GM06990 (cell line): ENCODE measurements around the gene MAD2L1BP.

Source experiments
- DNase-seq: peaks from one replicate; pipeline ENCODE4 v3.0.0-alpha.2; 2011; ENCODE audit not compliant: insufficient read length; ENCODE audit errors: extremely low read depth
- H3K27me3 ChIP-seq: replicated peaks from 2 replicates; pipeline ENCODE4 v1.6.0; 2011; ENCODE audit warnings: low read length; ENCODE audit not compliant: control insufficient read depth, insufficient read depth
- H3K36me3 ChIP-seq: 2 replicates; pipeline ENCODE4 v1.5.1; 2011; ENCODE audit warnings: low read length; ENCODE audit not compliant: control insufficient read depth, insufficient read depth
- H3K4me3 ChIP-seq: replicated peaks from 2 replicates; pipeline ENCODE4 v1.5.1; 2011; ENCODE audit warnings: low read depth, mild to moderate bottlenecking, control low read depth, low read length
- CTCF ChIP-seq: IDR thresholded peaks from 2 replicates; pipeline ENCODE4 v1.5.1; 2011; ENCODE audit warnings: low read length, control low read depth, mild to moderate bottlenecking, inconsistent platforms; ENCODE audit not compliant: insufficient read depth, poor library complexity, severe bottlenecking

The MAD2L1BP gene

GRCh38 chr6:43682724-43683429 is 47.2 kb downstream of the MAD2L1BP start:
- DNase-seq, result no peak
- no peak for TF ChIP-seq CTCF
- Histone ChIP-seq H3K27me3 (no peaks in the 10 kb centered on the region), H3K36me3 (peaks cover 24% of the 10 kb centered on the region), H3K4me3 (no peak overlapping the region)

GRCh38 chr6:43683708-43684455 is 48.2 kb downstream of the MAD2L1BP start:
- no peak overlapping the region for H3K4me3 ChIP-seq
- H3K27me3 ChIP-seq, result no peaks in the 10 kb centered on the region
- TF ChIP-seq CTCF, result no peak
- peaks cover 17% of the 10 kb centered on the region for H3K36me3 ChIP-seq
- no peak for DNase-seq

DNA sequence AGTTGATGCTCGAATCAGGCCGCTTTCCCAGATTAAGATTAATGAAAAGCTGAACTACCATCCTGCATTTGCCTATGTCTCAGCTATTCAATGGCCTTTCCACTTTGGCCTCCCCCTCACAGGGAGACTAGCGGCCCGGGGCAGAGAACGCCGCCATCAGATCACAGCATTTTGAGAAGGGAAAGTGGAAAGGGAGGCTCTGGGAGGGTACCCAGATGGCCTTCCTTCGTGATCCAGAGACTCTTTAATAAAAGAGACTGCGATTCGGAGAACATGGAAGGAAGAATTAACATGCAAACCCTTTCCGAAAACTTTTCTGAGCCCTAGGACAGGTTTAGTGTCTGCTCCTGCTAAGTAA is 51.4 kb downstream of the MAD2L1BP start:
- peaks cover 6% of the 10 kb centered on the region for H3K36me3 ChIP-seq
- H3K4me3 ChIP-seq, result peak overlapping the region; percentile 98
- no peaks in the 10 kb centered on the region for H3K27me3 ChIP-seq
- TF ChIP-seq CTCF, result no peak
- DNase-seq, result no peak

DNA sequence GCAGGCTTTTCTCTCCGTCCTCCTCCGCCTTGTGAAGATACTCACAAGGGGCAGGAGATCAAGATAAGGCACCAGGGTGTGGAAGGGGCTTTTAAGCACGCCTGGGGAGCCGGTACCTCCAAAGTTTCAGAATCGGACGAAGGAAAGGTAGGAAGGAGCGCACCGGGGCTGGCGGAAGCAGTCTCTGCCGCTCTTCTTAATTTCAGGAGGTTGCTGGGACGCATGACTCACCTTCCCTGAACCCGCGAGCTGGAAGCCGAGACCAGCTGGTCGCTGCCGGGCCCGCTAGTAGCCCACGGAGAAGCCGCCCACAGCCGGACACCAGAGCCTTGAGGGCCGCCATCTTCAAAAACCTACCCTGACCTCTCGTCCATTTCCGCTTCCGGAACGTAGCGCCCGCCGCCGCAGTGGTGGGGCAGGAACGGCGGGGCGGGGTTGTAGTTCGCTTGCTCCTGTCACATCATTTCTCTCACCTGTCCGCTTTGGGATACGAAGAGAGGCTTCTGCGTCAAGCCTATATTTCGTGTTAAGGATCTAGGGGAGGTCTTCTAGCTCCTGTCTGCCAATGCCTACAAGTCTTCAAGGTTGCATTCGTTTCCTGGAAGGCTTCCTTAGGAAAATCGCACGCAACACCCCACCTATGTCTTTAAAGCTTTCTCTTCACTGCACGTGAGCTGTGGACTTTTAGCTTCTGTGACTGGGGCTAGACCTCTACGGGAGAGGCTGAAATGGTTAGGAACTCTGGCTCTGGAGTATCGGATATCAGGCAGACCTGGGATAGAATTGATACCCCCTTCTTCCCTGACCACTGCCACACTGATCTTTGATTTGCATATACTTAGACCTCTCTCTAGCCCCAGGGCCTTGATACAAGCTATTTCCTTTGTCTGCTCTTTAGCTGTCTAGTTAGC is 52.1 kb downstream of the MAD2L1BP start, which contains the start of gene MRPS18A:
Gene MRPS18A, minus strand, starts transcription at position 355 of the 911 bp plus-strand sequence. Its CDS starts 12 bp downstream, at position 343.
- peak; percentile 85 for DNase-seq
- no peak for TF ChIP-seq CTCF
- peaks cover 2% of the 10 kb centered on the region for H3K36me3 ChIP-seq
- no peaks in the 10 kb centered on the region for H3K27me3 ChIP-seq
- H3K4me3 ChIP-seq, result peak within 1 kb of the TSS; percentile 98

DNA sequence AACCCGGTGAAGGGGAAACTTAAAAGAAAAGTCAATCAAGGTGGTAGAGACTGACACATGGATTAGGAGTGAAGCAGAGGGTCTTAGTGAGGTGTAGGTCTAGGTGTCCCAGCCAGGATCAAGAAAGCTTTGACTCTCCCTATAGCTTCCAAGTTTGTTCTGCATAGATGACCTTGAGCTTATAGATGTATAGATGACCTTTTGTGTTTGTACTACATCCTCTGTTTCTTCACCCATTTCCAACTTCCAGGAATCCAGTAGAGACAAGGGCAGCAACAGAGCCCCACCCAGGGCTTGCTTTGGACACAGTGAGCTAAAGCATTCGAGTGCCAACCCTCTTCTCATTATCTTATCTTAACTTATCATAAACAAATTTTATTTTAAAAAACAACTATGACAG is 53.8 kb downstream of the MAD2L1BP start:
- no peak for TF ChIP-seq CTCF
- no peaks in the 10 kb centered on the region; the same call in 1 of the 2 replicates for H3K36me3 ChIP-seq
- DNase-seq, result no peak
- no peaks in the 10 kb centered on the region for H3K27me3 ChIP-seq
- H3K4me3 ChIP-seq, result no peak overlapping the region
